Hepatocyte (in vitro differentiated cells): Measurements from ENCODE around the gene PCGF5. TPM values are rescaled to one million over a fixed set of nuclear protein-coding genes. Genes with fewer than 3 reads are reported as not detected.

Experiments used
- DNase-seq: peaks from one replicate; pipeline ENCODE4 v3.0.0-alpha.2; 2016; ENCODE audit warnings: low spot score
- H2AFZ ChIP-seq: fragments of 200-600 bp; sonication (generic); 2 replicates; pipeline ENCODE4 v1.6.0; 2016; ENCODE audit warnings: antibody characterized with exemption, mild to moderate bottlenecking
- H3K27ac ChIP-seq: fragments of 200-600 bp; sonication (generic); 2 replicates; pipeline ENCODE4 v1.5.1; 2016; ENCODE audit warnings: mild to moderate bottlenecking
- H3K27me3 ChIP-seq: fragments of 200-600 bp; sonication (generic); 2 replicates; pipeline ENCODE4 v1.6.1; 2016
- H3K36me3 ChIP-seq: fragments of 200-600 bp; sonication (generic); replicated peaks from 2 replicates; pipeline ENCODE4 v1.5.1; 2016; ENCODE audit warnings: low read depth; ENCODE audit not compliant: insufficient read depth
- H3K4me1 ChIP-seq: fragments of 200-600 bp; sonication (generic); 2 replicates; pipeline ENCODE4 v1.5.1; 2016; ENCODE audit warnings: mild to moderate bottlenecking, moderate library complexity; ENCODE audit not compliant: insufficient read depth
- H3K4me2 ChIP-seq: fragments of 200-600 bp; sonication (generic); 2 replicates; pipeline ENCODE4 v1.6.0; 2016
- H3K4me3 ChIP-seq: fragments of 200-600 bp; sonication (generic); 2 replicates; pipeline ENCODE4 v1.5.1; 2016; ENCODE audit warnings: mild to moderate bottlenecking
- H3K79me2 ChIP-seq: fragments of 200-600 bp; sonication (generic); 2 replicates; pipeline ENCODE4 v1.6.0; 2017; ENCODE audit warnings: mild to moderate bottlenecking
- H3K9me2 ChIP-seq: fragments of 200-600 bp; sonication (generic); replicated peaks from 2 replicates; pipeline ENCODE4 v1.6.0; 2017; ENCODE audit warnings: mild to moderate bottlenecking; ENCODE audit not compliant: insufficient read depth
- H3K9me3 ChIP-seq: fragments of 200-600 bp; sonication (generic); 2 replicates; pipeline ENCODE4 v1.5.1; 2016; ENCODE audit warnings: low read depth, mild to moderate bottlenecking
- H4K20me1 ChIP-seq: fragments of 200-600 bp; sonication (generic); 2 replicates; pipeline ENCODE4 v1.6.0; 2016; ENCODE audit warnings: mild to moderate bottlenecking; ENCODE audit not compliant: insufficient read depth, poor library complexity, severe bottlenecking
- CTCF ChIP-seq: fragments of 200-600 bp; sonication (generic); IDR thresholded peaks from 2 replicates; pipeline ENCODE4 v1.5.1; 2016; ENCODE audit warnings: antibody characterized with exemption, mild to moderate bottlenecking; ENCODE audit not compliant: poor library complexity
- EZH2 ChIP-seq: fragments of 200-600 bp; sonication (generic); IDR thresholded peaks from 2 replicates; pipeline ENCODE4 v1.6.1; 2016; ENCODE audit warnings: antibody characterized with exemption, mild to moderate bottlenecking, borderline replicate concordance
- EZH2phosphoT487 ChIP-seq: fragments of 200-600 bp; sonication (generic); IDR thresholded peaks from one replicate; pipeline ENCODE4 v1.6.1; 2018; ENCODE audit warnings: antibody characterized with exemption, mild to moderate bottlenecking, low read depth, moderate library complexity; ENCODE audit not compliant: unreplicated experiment, severe bottlenecking
- WGBS: methylation state at CpG from one replicate; pipeline ENCODE4 v1.1.6; 2016; ENCODE audit warnings: low lambda C conversion rate; ENCODE audit errors: missing lambda C conversion rate; 5-methylcytosine and 5-hydroxymethylcytosine counted together
- polyA plus RNA-seq: library from polyadenylated mRNA; unstranded; fragments of >200 nt; fragmentation: Nextera tagmentation; extraction: Ambion mirVana; gene quantifications from 2 replicates; pipeline ENCODE4 v1.2.1, GENCODE V29; 2016
- total RNA-seq: library from RNA; depleted of rRNA; stranded (reverse); fragments of >200 nt; gene quantifications from 2 replicates; pipeline ENCODE4 v1.2.3, GENCODE V29; 2014

PCGF5 gene
- total and polyA plus RNA-seq, 2 experiments from 2014 or later: 32.1 to 38.7 TPM

- no peak overlapping the region for H3K27ac ChIP-seq
These were observed 30.0 kb upstream of the PCGF5 start for GRCh38 chr10:91190388-91190870.

GRCh38 chr10:91190876-91191583 is 29.4 kb upstream of the PCGF5 start:
- Histone ChIP-seq H3K4me2 (no peak overlapping the region), H3K9me3 (no peaks in the 10 kb centered on the region), H3K4me3 (no peak overlapping the region), H3K36me3 (no peaks in the 10 kb centered on the region), H3K9me2 (no peaks in the 10 kb centered on the region), H3K79me2 (peaks cover 3% of the 10 kb centered on the region), H3K4me1 (no peaks in the 10 kb centered on the region), H4K20me1 (no peaks in the 10 kb centered on the region), H2AFZ (no peak overlapping the region), H3K27ac (no peak overlapping the region), H3K27me3 (no peaks in the 10 kb centered on the region)
- DNase-seq: no peak
- TF ChIP-seq EZH2phosphoT487 (no peak), EZH2 (no peak), CTCF (no peak)
- WGBS: 87% methylated on average over 2 of the region's 2 CpGs

More at GRCh38 chr10:91190388-91190870, 30.0 kb upstream of the PCGF5 start:
- Histone ChIP-seq H3K4me2 (no peak overlapping the region), H2AFZ (no peak overlapping the region), H3K36me3 (no peaks in the 10 kb centered on the region), H3K4me1 (no peaks in the 10 kb centered on the region), H3K79me2 (peaks cover 3% of the 10 kb centered on the region), H4K20me1 (no peaks in the 10 kb centered on the region), H3K4me3 (no peak overlapping the region), H3K27me3 (no peaks in the 10 kb centered on the region), H3K9me2 (no peaks in the 10 kb centered on the region), H3K9me3 (no peaks in the 10 kb centered on the region)
- DNase-seq: no peak
- WGBS: 100% methylated on average over 1 of the region's 1 CpG
- no peak for TF ChIP-seq EZH2
- TF ChIP-seq CTCF: no peak
- TF ChIP-seq EZH2phosphoT487: no peak

- H3K36me3 ChIP-seq: no peaks in the 10 kb centered on the region
- H2AFZ ChIP-seq: no peak overlapping the region
- no peak for DNase-seq
- peaks cover 3% of the 10 kb centered on the region for H3K79me2 ChIP-seq
- no peaks in the 10 kb centered on the region for H3K9me2 ChIP-seq
- no peak overlapping the region for H3K4me3 ChIP-seq
- H3K27me3 ChIP-seq: no peaks in the 10 kb centered on the region
- no peaks in the 10 kb centered on the region for H3K9me3 ChIP-seq
- TF ChIP-seq EZH2phosphoT487: no peak
- no peak for TF ChIP-seq EZH2
- no peak for TF ChIP-seq CTCF
- no peaks in the 10 kb centered on the region for H3K4me1 ChIP-seq
- H3K27ac ChIP-seq: no peak overlapping the region
- H3K4me2 ChIP-seq: no peak overlapping the region
- H4K20me1 ChIP-seq: no peaks in the 10 kb centered on the region
These were observed 28.9 kb upstream of the PCGF5 start for GRCh38 chr10:91191584-91191919.
